Gastroesophageal sphincter (tissue), 4 donors: Measurements from ENCODE around the gene ACP7. TPM values are rescaled to one million over a fixed set of nuclear protein-coding genes. Genes with fewer than 3 reads are reported as not detected.

ENCODE experiments used
- ATAC-seq: fragments of 150-250 bp; one replicate; pipeline ENCODE4 v1.9.1; 2016; ENCODE audit warnings: mild to moderate bottlenecking, moderate library complexity
- H3K27ac ChIP-seq, 4 donors: fragments of 200-600 bp; sonication (generic) in 3 of 4; 1 replicate in 3 of 4; 2 replicates in 1 of 4; pipeline ENCODE4 v1.5.1; 2016 to 2019
- H3K27me3 ChIP-seq: fragments of 200-600 bp; sonication (generic); one replicate; pipeline ENCODE4 v1.5.1; 2019
- H3K36me3 ChIP-seq, 2 donors: fragments of 200-600 bp; sonication (generic); one replicate each; pipeline ENCODE4 v1.5.1; 2019; ENCODE audit warnings: control low read depth in 1 of 2
- H3K4me1 ChIP-seq, 3 donors: fragments of 200-600 bp; sonication (generic); 1 replicate in 2 of 3; 2 replicates in 1 of 3; pipeline ENCODE4 v1.5.1; 2016 to 2019; ENCODE audit warnings: control low read depth in 2 of 3
- H3K4me3 ChIP-seq, 2 donors: fragments of 200-600 bp; sonication (generic); one replicate each; pipeline ENCODE4 v1.5.1; 2019; ENCODE audit warnings: mild to moderate bottlenecking in 1 of 2, moderate library complexity in 1 of 2
- H3K9me3 ChIP-seq, 3 donors: fragments of 200-600 bp; sonication (generic); one replicate each; pipeline ENCODE4 v1.5.1; 2017 to 2019; ENCODE audit warnings: control low read depth in 2 of 3
- EP300 ChIP-seq: sonication (generic); formaldehyde crosslinking; IDR thresholded peaks from one replicate; pipeline ENCODE4 v1.6.1; 2017; ENCODE audit warnings: antibody characterized with exemption, mild to moderate bottlenecking
- POLR2A ChIP-seq, 2 donors: fragments of 450-650 bp; IDR thresholded peaks; one replicate each; pipeline ENCODE4 v1.6.1; 2017; ENCODE audit warnings: antibody characterized with exemption in 2 of 2, mild to moderate bottlenecking in 2 of 2, moderate library complexity in 1 of 2
- POLR2AphosphoS5 ChIP-seq: sonication (generic); formaldehyde crosslinking; IDR thresholded peaks from one replicate; pipeline ENCODE4 v1.6.1; 2017; ENCODE audit warnings: antibody characterized with exemption
- whole genome bisulfite sequencing, 2 donors: methylation state at CpG; one replicate each; pipeline ENCODE4 v1.1.5; 2018; ENCODE audit warnings: low coverage in 1 of 2; 5-methylcytosine and 5-hydroxymethylcytosine counted together
- total RNA-seq, 4 donors: library from RNA; depleted of rRNA; stranded (reverse); fragments of >200 nt; gene quantifications; one replicate each; pipeline ENCODE4 v1.1.0, GENCODE V29; 2016
- TF ChIP-seq, protein P1 (sequence below), 4 experiments: fragments of 200-600 bp in 2 of 4; fragments of 450-650 bp in 2 of 4; sonication (generic) in 1 of 4; IDR thresholded peaks; one replicate each; pipeline ENCODE4 v1.5.1; 2017 to 2019; ENCODE audit warnings: antibody characterized with exemption in 4 of 4, mild to moderate bottlenecking in 2 of 4, moderate library complexity in 2 of 4

The ACP7 gene
- total RNA-seq, 4 donors from 2014 or later = 0.08 TPM; not detected in 3

DNA sequence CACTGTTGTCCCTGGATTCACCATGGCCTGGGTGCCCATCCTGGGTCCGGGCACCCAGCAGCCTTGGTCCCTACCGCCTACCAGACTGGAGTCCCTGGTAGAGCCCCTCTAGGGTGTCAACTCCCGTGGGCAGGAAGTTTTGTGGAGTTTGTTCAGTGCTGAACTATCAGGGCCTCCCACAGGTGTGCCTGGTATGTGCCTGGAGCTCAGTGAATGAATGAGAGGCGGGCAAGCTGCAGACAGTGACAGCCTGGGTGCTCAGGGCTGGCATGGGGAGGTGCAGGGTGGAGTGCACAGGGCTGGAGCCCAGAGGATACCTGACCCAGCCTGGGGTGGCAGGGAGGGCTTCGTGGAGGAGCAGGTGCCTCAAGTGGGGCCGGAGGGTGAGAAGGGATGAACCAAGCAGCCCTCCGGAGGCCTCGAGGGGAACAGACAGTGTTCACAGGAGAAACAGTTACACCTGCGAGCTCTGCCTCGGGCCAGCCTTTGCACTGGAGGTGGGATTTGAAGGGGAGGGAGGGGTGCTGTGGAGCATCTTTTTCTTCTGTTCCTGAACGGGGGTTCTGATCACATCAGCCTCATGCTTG, 71.0 kb downstream of the ACP7 start:
- peaks cover 0 to 76% (median 31%) of the 10 kb centered on the region in 3 donors for H3K4me1 ChIP-seq
- ATAC-seq = no peak
- TF ChIP-seq EP300 (no peak), POLR2AphosphoS5 (no peak), POLR2A (IDR thresholded peaks at IDR 0.05) (no peak)
- TF ChIP-seq, protein P1, sequence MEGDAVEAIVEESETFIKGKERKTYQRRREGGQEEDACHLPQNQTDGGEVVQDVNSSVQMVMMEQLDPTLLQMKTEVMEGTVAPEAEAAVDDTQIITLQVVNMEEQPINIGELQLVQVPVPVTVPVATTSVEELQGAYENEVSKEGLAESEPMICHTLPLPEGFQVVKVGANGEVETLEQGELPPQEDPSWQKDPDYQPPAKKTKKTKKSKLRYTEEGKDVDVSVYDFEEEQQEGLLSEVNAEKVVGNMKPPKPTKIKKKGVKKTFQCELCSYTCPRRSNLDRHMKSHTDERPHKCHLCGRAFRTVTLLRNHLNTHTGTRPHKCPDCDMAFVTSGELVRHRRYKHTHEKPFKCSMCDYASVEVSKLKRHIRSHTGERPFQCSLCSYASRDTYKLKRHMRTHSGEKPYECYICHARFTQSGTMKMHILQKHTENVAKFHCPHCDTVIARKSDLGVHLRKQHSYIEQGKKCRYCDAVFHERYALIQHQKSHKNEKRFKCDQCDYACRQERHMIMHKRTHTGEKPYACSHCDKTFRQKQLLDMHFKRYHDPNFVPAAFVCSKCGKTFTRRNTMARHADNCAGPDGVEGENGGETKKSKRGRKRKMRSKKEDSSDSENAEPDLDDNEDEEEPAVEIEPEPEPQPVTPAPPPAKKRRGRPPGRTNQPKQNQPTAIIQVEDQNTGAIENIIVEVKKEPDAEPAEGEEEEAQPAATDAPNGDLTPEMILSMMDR (IDR thresholded peaks at IDR 0.05) = no peak
- no peaks in the 10 kb centered on the region for H3K36me3 ChIP-seq
- no peak overlapping the region for H3K4me3 ChIP-seq
- H3K27ac ChIP-seq = no peak overlapping the region
- H3K27me3 ChIP-seq = no peaks in the 10 kb centered on the region
- H3K9me3 ChIP-seq = no peaks in the 10 kb centered on the region
- 66% methylated on average over 6 of the region's 11 CpGs; no CpG with 5 or more reads in 1 of the 2 donors for WGBS, 2 donors

DNA sequence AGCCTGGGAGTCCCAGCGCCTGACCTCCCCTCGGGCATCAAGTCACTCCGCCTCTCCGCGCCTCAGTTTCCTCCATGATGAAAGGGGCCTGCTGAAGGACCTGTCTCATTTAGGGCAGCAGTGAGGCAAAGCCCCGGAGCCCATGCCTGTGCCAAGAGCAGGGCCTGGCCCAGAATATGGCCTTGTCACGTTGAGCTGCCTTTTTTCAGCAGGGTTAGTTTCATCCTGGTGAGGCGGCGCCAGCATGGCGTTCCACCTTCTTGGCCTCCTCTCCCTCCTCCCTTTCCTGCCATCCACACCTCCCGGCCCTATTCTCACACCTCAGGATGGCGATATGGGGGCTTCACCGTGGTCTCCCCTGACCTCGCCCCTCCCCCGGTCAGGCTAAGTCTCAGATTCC, 71.6 kb downstream of the ACP7 start:
- Histone ChIP-seq H3K4me1 (peaks cover 0 to 80% (median 34%) of the 10 kb centered on the region in 3 donors), H3K9me3 (no peaks in the 10 kb centered on the region), H3K27ac (no peak overlapping the region), H3K36me3 (no peaks in the 10 kb centered on the region), H3K4me3 (no peak overlapping the region), H3K27me3 (no peaks in the 10 kb centered on the region)
- no peak for TF ChIP-seq EP300
- no peak for TF ChIP-seq POLR2A (IDR thresholded peaks at IDR 0.05)
- TF ChIP-seq, protein P1 (IDR thresholded peaks at IDR 0.05) = no peak
- TF ChIP-seq POLR2AphosphoS5 = no peak
- 20 to 85% methylated on average over 1 to 4 of the region's 15 CpGs for WGBS, 2 donors
- ATAC-seq = no peak

DNA sequence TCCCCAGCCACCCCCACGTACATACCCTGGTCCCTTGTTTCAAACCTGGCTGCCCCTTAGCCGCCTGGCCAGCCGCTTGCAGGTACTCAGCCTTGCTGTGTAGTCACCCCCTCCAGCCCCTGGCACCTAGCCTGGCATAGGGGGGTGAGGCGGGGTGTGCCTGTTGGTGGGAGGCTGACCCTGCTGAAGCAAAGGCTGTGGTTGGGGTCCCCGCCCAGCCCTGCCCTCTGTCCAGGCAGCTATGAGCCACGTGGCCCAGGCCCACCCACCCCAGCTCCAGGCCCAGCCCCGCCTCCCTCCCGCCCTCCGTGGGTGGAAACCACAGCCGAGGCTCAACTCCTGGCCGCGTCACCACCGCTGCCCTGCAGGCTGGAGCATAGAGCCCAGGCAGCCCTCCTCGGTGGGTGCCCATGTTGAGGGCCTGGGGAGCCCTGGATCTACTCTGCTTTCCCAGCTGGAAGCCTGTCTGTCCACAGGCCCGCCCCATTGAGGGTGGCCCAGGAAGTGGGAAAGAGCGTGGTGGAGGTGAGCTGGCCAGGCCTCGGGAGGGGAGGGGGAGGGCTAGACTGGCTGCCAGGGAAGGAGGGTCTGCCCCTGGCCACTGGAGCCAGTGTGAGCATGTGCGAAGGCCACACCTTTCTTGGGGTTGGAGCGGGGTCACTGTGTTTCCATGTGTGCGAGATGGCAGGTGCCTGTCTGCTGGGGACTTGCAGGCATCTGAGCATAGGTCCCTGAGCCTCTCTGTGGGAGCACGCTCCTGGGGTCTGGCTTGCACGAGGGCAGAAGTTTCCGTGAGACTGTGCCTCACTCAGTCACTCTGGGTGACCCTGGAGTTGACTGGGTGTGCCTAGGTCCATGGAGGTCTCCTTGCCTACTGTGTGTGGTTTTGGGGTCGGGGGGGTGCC, 72.4 kb downstream of the ACP7 start:
- 0 to 38% methylated on average over 1 of the region's 24 CpGs for WGBS, 2 donors
- Histone ChIP-seq H3K4me3 (peak overlapping the region in 1 of 2 donors; percentile 25), H3K9me3 (no peaks in the 10 kb centered on the region), H3K27ac (peak overlapping the region in 2 of 4 donors; percentile 27 to 36), H3K36me3 (no peaks in the 10 kb centered on the region), H3K4me1 (peaks cover 0 to 80% (median 40%) of the 10 kb centered on the region in 3 donors), H3K27me3 (no peaks in the 10 kb centered on the region)
- ATAC-seq = peak; percentile 36
- TF ChIP-seq POLR2AphosphoS5 = no peak
- no peak for TF ChIP-seq POLR2A (IDR thresholded peaks at IDR 0.05)

DNA sequence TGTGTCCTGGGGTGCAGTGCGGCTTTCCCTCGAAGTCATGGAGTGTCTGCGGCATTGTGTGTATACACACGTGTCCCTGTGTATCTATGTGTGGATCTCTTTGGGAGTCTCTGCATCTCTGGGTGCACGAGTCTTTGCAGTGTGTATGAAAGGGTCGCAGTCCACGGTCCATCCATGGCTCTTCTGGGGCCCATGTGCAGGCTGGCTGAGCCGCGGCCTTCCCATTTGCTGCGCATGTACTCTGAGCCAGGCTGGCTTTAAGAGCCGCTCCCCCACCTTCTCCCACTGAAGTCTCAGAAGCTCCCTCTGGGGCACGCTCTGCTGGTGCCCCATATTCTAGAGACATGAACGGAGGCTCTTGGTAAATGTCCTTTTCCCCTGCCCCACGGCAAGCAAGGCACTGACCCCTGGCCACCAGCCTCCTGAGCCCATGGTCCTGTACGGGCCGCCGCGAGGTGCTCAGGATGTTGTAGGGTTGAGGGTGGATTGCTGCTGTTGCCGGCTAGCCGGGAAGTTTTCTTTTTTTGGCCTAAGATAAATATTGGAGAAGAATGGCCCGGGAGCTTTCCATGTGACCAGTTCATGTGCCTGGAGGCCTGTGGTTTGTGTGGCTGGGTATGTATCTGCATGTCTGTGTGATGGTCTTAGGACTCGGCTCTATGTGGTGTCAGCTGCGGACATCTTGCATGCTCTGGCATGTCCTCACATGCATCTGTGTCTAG, 73.3 kb downstream of the ACP7 start:
- no peaks in the 10 kb centered on the region for H3K9me3 ChIP-seq
- WGBS, 2 donors = 74% methylated on average over 8 of the region's 23 CpGs; no CpG with 5 or more reads in 1 of the 2 donors
- no peak for ATAC-seq
- peaks cover 0 to 82% (median 40%) of the 10 kb centered on the region in 3 donors for H3K4me1 ChIP-seq
- peak overlapping the region in 1 of 4 donors; percentile 29 for H3K27ac ChIP-seq
- H3K36me3 ChIP-seq = no peaks in the 10 kb centered on the region
- no peak overlapping the region for H3K4me3 ChIP-seq
- TF ChIP-seq POLR2A (IDR thresholded peaks at IDR 0.05) (no peak), EP300 (no peak), POLR2AphosphoS5 (no peak)
- TF ChIP-seq, protein P1 (IDR thresholded peaks at IDR 0.05) = no peak
- H3K27me3 ChIP-seq = no peaks in the 10 kb centered on the region

DNA sequence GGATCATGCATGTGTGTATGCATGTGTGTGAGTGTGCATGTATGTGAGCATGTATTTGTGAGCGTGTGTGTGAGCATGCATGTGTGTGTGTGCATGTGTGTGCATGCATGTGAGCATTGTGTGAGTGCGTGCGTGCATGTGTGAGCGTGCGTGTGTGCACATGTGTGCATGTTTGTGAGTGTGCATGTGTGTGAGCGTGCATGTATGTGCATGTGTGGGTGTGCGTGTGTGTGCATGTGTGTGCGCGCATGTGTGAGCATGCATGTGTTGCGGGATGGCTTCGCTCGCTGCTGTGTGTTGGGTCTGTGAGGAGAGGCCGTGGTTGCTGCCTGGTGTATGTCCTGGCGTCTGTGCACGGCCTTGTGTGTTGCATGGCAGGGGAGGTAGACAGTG, 73.8 kb downstream of the ACP7 start:
- WGBS, 2 donors = 86 to 88% methylated on average over 4 to 14 of the region's 15 CpGs
- TF ChIP-seq POLR2A (IDR thresholded peaks at IDR 0.05) = no peak
- no peak for TF ChIP-seq POLR2AphosphoS5
- no peak for TF ChIP-seq EP300
- TF ChIP-seq, protein P1 (IDR thresholded peaks at IDR 0.05) = no peak
- ATAC-seq = no peak
- no peak overlapping the region for H3K4me3 ChIP-seq
- H3K4me1 ChIP-seq = peaks cover 0 to 88% (median 40%) of the 10 kb centered on the region in 3 donors
- H3K9me3 ChIP-seq = no peaks in the 10 kb centered on the region
- no peaks in the 10 kb centered on the region for H3K36me3 ChIP-seq
- no peak overlapping the region for H3K27ac ChIP-seq
- no peaks in the 10 kb centered on the region for H3K27me3 ChIP-seq
